Nephron (organoid): ENCODE data around the gene ZNF621.

Experiments
- H3K27ac Mint-ChIP-seq, 3 experiments: 2 replicates each; pipeline ENCODE4 v1.8.0; 2020; ENCODE audit warnings: mixed read lengths in 3 of 3, mild to moderate bottlenecking in 2 of 3, moderate library complexity in 1 of 3
- H3K27me3 Mint-ChIP-seq: 2 replicates; pipeline ENCODE4 v1.8.0; 2021; ENCODE audit warnings: low read depth, mild to moderate bottlenecking, moderate library complexity, mixed read lengths
- H3K36me3 Mint-ChIP-seq: 2 replicates; pipeline ENCODE4 v1.8.0; 2020; ENCODE audit warnings: low read depth, mixed read lengths
- H3K4me1 Mint-ChIP-seq: 2 replicates; pipeline ENCODE4 v1.8.0; 2020; ENCODE audit warnings: mixed read lengths
- H3K4me3 Mint-ChIP-seq, 3 experiments: 2 replicates each; pipeline ENCODE4 v1.8.0; 2020; ENCODE audit warnings: mild to moderate bottlenecking in 3 of 3, mixed read lengths in 3 of 3, moderate library complexity in 2 of 3
- H3K9me3 Mint-ChIP-seq: 2 replicates; pipeline ENCODE4 v1.8.0; 2020; ENCODE audit warnings: mixed read lengths
- CTCF ChIP-seq, 3 experiments: fragments of 200-600 bp; sonication (generic); IDR thresholded peaks; one replicate each; pipeline ENCODE4 v1.5.0; 2021; ENCODE audit warnings: antibody characterized with exemption in 3 of 3; ENCODE audit not compliant: unreplicated experiment in 3 of 3

ZNF621 gene

GRCh38 chr3:40494698-40495097 is 30.1 kb upstream of the ZNF621 start:
- no peak overlapping the region for H3K27ac Mint-ChIP-seq

GRCh38 chr3:40497288-40497687 is 27.5 kb upstream of the ZNF621 start:
- no peak overlapping the region for H3K27ac Mint-ChIP-seq
- H3K9me3 Mint-ChIP-seq, result no peaks in the 10 kb centered on the region
- H3K4me3 Mint-ChIP-seq, result no peak overlapping the region
- H3K4me1 Mint-ChIP-seq, result no peaks in the 10 kb centered on the region
- H3K36me3 Mint-ChIP-seq, result no peaks in the 10 kb centered on the region
- TF ChIP-seq CTCF (IDR thresholded peaks at IDR 0.05; ENCODE audit: unreplicated experiment in 3 of 3), result no peak
- no peaks in the 10 kb centered on the region for H3K27me3 Mint-ChIP-seq

More at GRCh38 chr3:40494698-40495097, 30.1 kb upstream of the ZNF621 start:
- no peak overlapping the region for H3K4me3 Mint-ChIP-seq
- peaks cover 8% of the 10 kb centered on the region for H3K36me3 Mint-ChIP-seq
- H3K9me3 Mint-ChIP-seq, result peaks cover 2% of the 10 kb centered on the region
- no peaks in the 10 kb centered on the region for H3K4me1 Mint-ChIP-seq
- H3K27me3 Mint-ChIP-seq, result no peaks in the 10 kb centered on the region
- TF ChIP-seq CTCF (IDR thresholded peaks at IDR 0.05; ENCODE audit: unreplicated experiment in 3 of 3), result no peak

- Mint-ChIP-seq H3K36me3 (no peaks in the 10 kb centered on the region), H3K4me3 (no peak overlapping the region), H3K4me1 (no peaks in the 10 kb centered on the region), H3K27me3 (no peaks in the 10 kb centered on the region), H3K27ac (no peak overlapping the region), H3K9me3 (no peaks in the 10 kb centered on the region)
- no peak for TF ChIP-seq CTCF (IDR thresholded peaks at IDR 0.05; ENCODE audit: unreplicated experiment in 3 of 3)
Observed at GRCh38 chr3:40499952-40500351, 24.8 kb upstream of the ZNF621 start.

GRCh38 chr3:40502034-40502433 is 22.7 kb upstream of the ZNF621 start:
- H3K4me3 Mint-ChIP-seq, result no peak overlapping the region
- no peak for TF ChIP-seq CTCF (IDR thresholded peaks at IDR 0.05; ENCODE audit: unreplicated experiment in 3 of 3)
- no peak overlapping the region for H3K27ac Mint-ChIP-seq
- H3K27me3 Mint-ChIP-seq, result no peaks in the 10 kb centered on the region
- H3K9me3 Mint-ChIP-seq, result no peaks in the 10 kb centered on the region
- H3K36me3 Mint-ChIP-seq, result no peaks in the 10 kb centered on the region
- peaks cover 15% of the 10 kb centered on the region for H3K4me1 Mint-ChIP-seq

- Mint-ChIP-seq H3K4me3 (peak overlapping the region; percentile 98 to 99 (median 98)), H3K4me1 (peaks cover 15% of the 10 kb centered on the region), H3K36me3 (peaks cover 15% of the 10 kb centered on the region), H3K9me3 (no peaks in the 10 kb centered on the region), H3K27ac (peak overlapping the region in 1 of 3 experiments; percentile 98), H3K27me3 (no peaks in the 10 kb centered on the region)
- no peak for TF ChIP-seq CTCF (IDR thresholded peaks at IDR 0.05; ENCODE audit: unreplicated experiment in 3 of 3)
Observed at GRCh38 chr3:40504636-40505430, 19.9 kb upstream of the ZNF621 start.
